Measurements from ENCODE around the gene SMAD5.

Gene SMAD5

DNA sequence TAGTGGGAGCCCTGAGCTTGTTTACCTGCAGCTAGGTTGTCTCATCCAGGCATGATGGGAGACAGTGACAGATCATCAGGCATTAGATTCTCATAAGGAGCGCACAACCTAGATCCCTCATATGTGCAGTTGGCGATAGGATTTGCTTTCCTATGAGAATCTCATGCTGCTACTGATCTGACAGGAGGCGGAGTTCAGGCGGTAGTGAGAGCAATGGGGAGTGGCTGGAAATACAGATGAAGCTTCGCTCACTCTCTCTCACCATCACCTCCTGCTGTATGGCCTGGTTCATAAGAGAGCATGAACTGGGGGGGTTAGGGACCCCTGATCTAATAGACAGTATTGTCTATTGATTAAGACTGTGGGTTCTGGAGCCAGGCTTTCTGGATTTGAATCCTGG is 24.9 kb downstream of the SMAD5 start:
- WGBS: 93% methylated on average over 4 of the region's 5 CpGs
- no peak overlapping the region for H3K27ac ChIP-seq (ENCODE audit: low read depth, low read length)
- no peaks in the 10 kb centered on the region for H3K27me3 ChIP-seq (ENCODE audit: insufficient read depth, low read length)
- H3K9ac ChIP-seq (ENCODE audit: low read depth, low read length): no peak overlapping the region
- H3K4me3 ChIP-seq (ENCODE audit: low read length): no peak overlapping the region
- H3K4me1 ChIP-seq (ENCODE audit: insufficient read depth, low read length): no peaks in the 10 kb centered on the region
- H3K36me3 ChIP-seq (ENCODE audit: insufficient read depth, low read length): peaks cover 84% of the 10 kb centered on the region
- peaks cover 4% of the 10 kb centered on the region; the same call in 1 of the 2 replicates for H3K9me3 ChIP-seq (ENCODE audit: insufficient read depth, low read depth, low read length)

DNA sequence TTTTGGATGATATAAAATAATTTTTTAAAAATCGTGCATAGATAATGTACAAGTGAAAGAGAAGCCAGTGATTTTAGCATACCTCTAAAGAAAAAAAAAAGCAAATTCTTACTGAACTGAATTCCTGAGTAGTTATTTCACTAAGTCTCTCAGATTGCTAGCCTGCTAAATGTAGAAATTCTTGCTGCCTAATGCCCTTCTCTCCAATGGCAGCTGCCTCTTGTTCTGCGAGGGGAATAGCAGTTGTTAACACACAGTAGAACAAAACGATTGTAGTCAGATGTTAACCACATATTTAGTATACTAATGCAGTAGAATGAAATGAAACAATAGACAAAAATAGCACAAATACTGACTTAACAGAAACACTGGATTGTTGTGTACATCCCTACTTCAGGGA is 26.8 kb downstream of the SMAD5 start:
- H3K4me1 ChIP-seq (ENCODE audit: insufficient read depth, low read length): no peaks in the 10 kb centered on the region
- 75% methylated on average over 1 of the region's 3 CpGs for WGBS
- no peak overlapping the region for H3K27ac ChIP-seq (ENCODE audit: low read depth, low read length)
- H3K9me3 ChIP-seq (ENCODE audit: insufficient read depth, low read depth, low read length): peaks cover 4% of the 10 kb centered on the region; the same call in 1 of the 2 replicates
- H3K27me3 ChIP-seq (ENCODE audit: insufficient read depth, low read length): no peaks in the 10 kb centered on the region
- H3K4me3 ChIP-seq (ENCODE audit: low read length): no peak overlapping the region
- peaks cover 84% of the 10 kb centered on the region for H3K36me3 ChIP-seq (ENCODE audit: insufficient read depth, low read length)
- H3K9ac ChIP-seq (ENCODE audit: low read depth, low read length): no peak overlapping the region

DNA sequence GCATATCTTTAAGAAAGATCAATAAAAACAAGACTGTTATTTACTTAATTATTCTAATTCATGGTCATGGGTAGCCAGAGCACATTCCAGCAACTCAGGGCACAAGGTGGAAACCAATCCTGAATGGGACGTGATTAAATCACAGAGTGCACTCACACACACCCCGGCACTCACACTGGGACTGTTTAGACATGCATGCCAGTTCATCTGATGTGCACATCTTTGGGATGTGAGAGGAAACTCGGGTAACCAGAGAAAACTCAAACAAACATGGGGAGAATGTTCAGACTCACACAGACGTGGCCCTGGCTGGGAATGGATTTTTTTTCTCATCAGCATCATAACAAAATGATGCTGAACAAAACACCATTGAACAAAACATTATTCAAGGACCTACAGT is 29.4 kb downstream of the SMAD5 start:
- H3K36me3 ChIP-seq (ENCODE audit: insufficient read depth, low read length): peaks cover 83% of the 10 kb centered on the region
- H3K4me3 ChIP-seq (ENCODE audit: low read length): no peak overlapping the region
- H3K27ac ChIP-seq (ENCODE audit: low read depth, low read length): no peak overlapping the region

DNA sequence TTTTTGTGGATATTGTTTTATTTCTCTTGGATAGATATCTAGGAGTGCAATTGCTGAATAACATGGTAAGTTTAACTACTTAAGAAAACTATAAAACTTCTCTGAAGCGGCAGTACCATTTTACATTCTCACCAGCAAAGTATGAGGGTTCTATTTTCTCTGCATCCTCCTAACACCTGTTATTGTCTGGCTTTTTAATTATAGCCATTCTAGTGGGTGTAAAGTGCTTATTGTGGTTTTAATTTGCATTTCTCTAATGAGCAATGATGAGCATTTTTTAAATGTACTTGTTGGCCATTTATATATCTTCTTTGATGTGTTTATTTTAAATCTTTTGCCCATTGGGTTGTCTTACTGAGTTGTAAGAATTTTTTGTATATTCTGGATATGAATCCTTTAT is 31.6 kb downstream of the SMAD5 start:
- no CpG with 5 or more reads among the region's 1 CpG for WGBS

More for the DNA sequence above, 29.4 kb downstream of the SMAD5 start:
- Histone ChIP-seq H3K27me3 (ENCODE audit: insufficient read depth, low read length) (no peaks in the 10 kb centered on the region), H3K9ac (ENCODE audit: low read depth, low read length) (no peak overlapping the region), H3K9me3 (ENCODE audit: insufficient read depth, low read depth, low read length) (peaks cover 2% of the 10 kb centered on the region; the same call in 1 of the 2 replicates), H3K4me1 (ENCODE audit: insufficient read depth, low read length) (no peaks in the 10 kb centered on the region)
- WGBS: 84% methylated on average over 4 of the region's 4 CpGs

DNA sequence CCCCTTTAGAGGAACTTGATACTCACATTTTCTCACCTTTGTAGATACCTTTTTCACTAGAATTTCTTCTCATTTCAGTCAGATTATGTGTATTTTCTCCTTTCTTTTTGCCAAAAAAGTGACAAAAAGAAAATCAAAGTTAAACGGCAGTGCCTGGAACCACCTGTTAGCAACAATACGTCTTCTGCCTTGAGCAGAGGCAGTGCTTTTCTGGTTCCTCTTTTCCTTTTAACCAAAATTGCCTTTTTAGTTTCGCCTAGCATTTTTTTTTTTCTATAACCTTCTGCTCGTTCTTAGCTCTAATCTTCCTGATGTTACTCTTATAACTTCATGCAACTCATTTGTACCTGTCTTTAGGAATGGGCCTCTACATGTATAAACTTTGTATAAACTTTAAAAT is 34.3 kb downstream of the SMAD5 start:
- H3K9ac ChIP-seq (ENCODE audit: low read depth, low read length): no peak overlapping the region
- H3K27ac ChIP-seq (ENCODE audit: low read depth, low read length): no peak overlapping the region
- WGBS: 93% methylated on average over 4 of the region's 4 CpGs
- H3K4me1 ChIP-seq (ENCODE audit: insufficient read depth, low read length): no peaks in the 10 kb centered on the region
- no peaks in the 10 kb centered on the region for H3K27me3 ChIP-seq (ENCODE audit: insufficient read depth, low read length)
- H3K9me3 ChIP-seq (ENCODE audit: insufficient read depth, low read depth, low read length): no peaks in the 10 kb centered on the region
- peaks cover 81% of the 10 kb centered on the region for H3K36me3 ChIP-seq (ENCODE audit: insufficient read depth, low read length)
- H3K4me3 ChIP-seq (ENCODE audit: low read length): no peak overlapping the region

More for the DNA sequence above, 31.6 kb downstream of the SMAD5 start:
- Histone ChIP-seq H3K9ac (ENCODE audit: low read depth, low read length) (no peak overlapping the region), H3K4me3 (ENCODE audit: low read length) (no peak overlapping the region), H3K36me3 (ENCODE audit: insufficient read depth, low read length) (peaks cover 89% of the 10 kb centered on the region), H3K27me3 (ENCODE audit: insufficient read depth, low read length) (no peaks in the 10 kb centered on the region), H3K9me3 (ENCODE audit: insufficient read depth, low read depth, low read length) (no peaks in the 10 kb centered on the region), H3K4me1 (ENCODE audit: insufficient read depth, low read length) (no peaks in the 10 kb centered on the region), H3K27ac (ENCODE audit: low read depth, low read length) (no peak overlapping the region)

DNA sequence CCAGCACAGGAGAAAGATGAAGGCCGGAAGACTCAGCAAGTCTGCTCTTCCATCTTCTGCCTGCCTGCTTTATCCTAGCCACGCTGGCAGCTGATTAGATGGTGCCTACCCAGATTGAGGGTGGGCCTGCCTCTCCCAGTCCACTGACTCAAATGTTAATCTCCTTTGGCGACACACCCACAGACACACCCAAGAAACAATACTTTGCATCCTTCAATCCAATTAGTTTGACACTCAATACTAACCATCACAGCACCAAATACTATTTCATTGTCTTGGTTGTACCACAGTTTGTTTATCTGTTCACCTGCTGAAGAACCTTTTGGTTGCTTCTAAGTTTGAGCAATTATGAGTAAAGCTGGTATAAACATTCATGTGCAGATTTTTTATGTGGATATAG is 36.6 kb downstream of the SMAD5 start:
- no peaks in the 10 kb centered on the region for H3K9me3 ChIP-seq (ENCODE audit: insufficient read depth, low read depth, low read length)
- H3K27me3 ChIP-seq (ENCODE audit: insufficient read depth, low read length): no peaks in the 10 kb centered on the region
- H3K9ac ChIP-seq (ENCODE audit: low read depth, low read length): no peak overlapping the region
- 96% methylated on average over 3 of the region's 3 CpGs for WGBS
- H3K36me3 ChIP-seq (ENCODE audit: insufficient read depth, low read length): peaks cover 77% of the 10 kb centered on the region
- H3K4me3 ChIP-seq (ENCODE audit: low read length): no peak overlapping the region
- no peak overlapping the region for H3K27ac ChIP-seq (ENCODE audit: low read depth, low read length)
- no peaks in the 10 kb centered on the region for H3K4me1 ChIP-seq (ENCODE audit: insufficient read depth, low read length)

DNA sequence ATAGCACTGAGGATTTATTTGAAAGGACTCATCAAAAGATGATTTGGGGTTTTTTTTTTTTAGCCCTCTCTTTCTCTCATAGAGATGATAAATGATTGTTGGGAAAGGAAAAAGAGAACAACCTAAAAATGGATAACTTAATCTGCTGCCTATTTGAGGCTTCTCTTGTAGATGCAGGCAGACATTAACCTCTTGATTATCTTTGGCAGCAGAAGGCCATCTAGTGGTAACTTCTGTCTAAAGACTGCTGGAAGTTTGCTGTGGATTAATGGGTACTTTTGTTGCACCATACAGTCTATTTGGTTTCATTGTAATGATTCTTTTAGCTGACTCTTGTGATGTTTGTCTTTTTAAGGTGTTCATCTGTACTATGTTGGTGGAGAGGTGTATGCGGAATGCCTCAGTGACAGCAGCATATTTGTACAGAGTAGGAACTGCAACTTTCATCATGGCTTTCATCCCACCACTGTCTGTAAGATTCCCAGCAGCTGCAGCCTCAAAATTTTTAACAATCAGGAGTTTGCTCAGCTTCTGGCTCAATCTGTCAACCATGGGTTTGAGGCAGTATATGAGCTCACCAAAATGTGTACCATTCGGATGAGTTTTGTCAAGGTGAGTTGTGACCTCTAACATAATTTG is 41.5 kb downstream of the SMAD5 start:
- Histone ChIP-seq H3K4me3 (ENCODE audit: low read length) (no peak overlapping the region), H3K9me3 (ENCODE audit: insufficient read depth, low read depth, low read length) (no peaks in the 10 kb centered on the region), H3K36me3 (ENCODE audit: insufficient read depth, low read length) (peaks cover 77% of the 10 kb centered on the region), H3K9ac (ENCODE audit: low read depth, low read length) (no peak overlapping the region), H3K4me1 (ENCODE audit: insufficient read depth, low read length) (no peaks in the 10 kb centered on the region), H3K27ac (ENCODE audit: low read depth, low read length) (no peak overlapping the region), H3K27me3 (ENCODE audit: insufficient read depth, low read length) (no peaks in the 10 kb centered on the region)
- WGBS: 100% methylated on average over 2 of the region's 2 CpGs

DNA sequence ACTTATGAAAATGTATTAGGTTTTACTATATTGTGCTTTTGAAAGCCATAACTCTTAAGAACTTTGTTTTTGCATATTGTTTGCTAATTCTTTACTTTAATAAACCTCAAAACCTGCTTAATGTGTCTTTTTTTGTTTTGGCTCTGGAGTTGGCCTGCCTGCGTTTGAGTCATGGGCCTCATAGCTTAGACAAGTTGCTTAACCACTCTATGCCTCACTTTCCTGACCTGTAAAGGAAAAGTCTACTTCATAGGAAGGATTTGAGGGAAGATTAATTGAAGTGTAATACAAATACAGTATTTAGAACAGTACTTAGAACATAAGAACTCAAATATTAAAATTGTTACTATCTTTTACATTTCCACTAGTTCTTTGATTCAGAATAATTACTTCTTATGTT is 50.0 kb downstream of the SMAD5 start:
- Histone ChIP-seq H3K9ac (ENCODE audit: low read depth, low read length) (no peak overlapping the region), H3K36me3 (ENCODE audit: insufficient read depth, low read length) (peaks cover 38% of the 10 kb centered on the region), H3K4me3 (ENCODE audit: low read length) (no peak overlapping the region), H3K27ac (ENCODE audit: low read depth, low read length) (no peak overlapping the region), H3K4me1 (ENCODE audit: insufficient read depth, low read length) (no peaks in the 10 kb centered on the region), H3K9me3 (ENCODE audit: insufficient read depth, low read depth, low read length) (no peaks in the 10 kb centered on the region), H3K27me3 (ENCODE audit: insufficient read depth, low read length) (no peaks in the 10 kb centered on the region)
- no CpG with 5 or more reads among the region's 1 CpG for whole genome bisulfite sequencing

DNA sequence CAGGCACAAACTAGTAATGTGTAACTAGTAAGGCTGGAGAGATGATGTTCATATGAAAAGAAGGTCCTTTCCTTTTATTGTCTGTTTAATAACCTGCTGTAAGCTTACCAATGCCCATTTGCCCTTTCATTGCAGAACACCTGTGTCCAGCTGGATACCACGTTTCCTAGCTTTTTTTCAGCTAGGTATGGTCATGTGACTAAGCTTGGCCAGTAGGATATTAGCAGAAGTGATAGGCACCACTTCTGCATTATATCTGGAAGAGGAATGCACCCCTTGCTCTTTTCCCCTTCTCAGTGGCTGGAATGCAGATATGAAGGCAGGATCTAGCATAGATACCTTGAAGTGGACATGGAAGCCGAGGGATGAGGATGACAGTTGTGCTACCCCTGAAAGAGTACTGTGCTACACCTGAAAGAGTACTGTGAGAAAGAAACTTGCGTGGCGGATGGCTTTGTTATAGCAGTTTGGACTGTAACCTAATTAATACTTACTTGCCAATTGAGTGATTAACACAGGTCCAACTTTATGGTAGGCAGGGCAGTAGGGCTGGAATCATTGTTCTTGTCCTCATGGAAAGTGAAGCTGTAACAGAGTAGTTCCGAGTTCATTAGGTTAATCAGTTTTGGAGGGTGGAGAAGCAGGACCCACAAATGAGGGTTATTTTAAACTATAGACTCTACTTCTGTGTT is 53.5 kb downstream of the SMAD5 start:
- Histone ChIP-seq H3K9ac (ENCODE audit: low read depth, low read length) (no peak overlapping the region), H3K9me3 (ENCODE audit: insufficient read depth, low read depth, low read length) (no peaks in the 10 kb centered on the region), H3K36me3 (ENCODE audit: insufficient read depth, low read length) (peaks cover 17% of the 10 kb centered on the region; the same call in 1 of the 2 replicates), H3K27ac (ENCODE audit: low read depth, low read length) (no peak overlapping the region), H3K4me1 (ENCODE audit: insufficient read depth, low read length) (no peaks in the 10 kb centered on the region), H3K27me3 (ENCODE audit: insufficient read depth, low read length) (peaks cover 29% of the 10 kb centered on the region), H3K4me3 (ENCODE audit: low read length) (no peak overlapping the region)
- whole genome bisulfite sequencing: 91% methylated on average over 5 of the region's 5 CpGs

DNA sequence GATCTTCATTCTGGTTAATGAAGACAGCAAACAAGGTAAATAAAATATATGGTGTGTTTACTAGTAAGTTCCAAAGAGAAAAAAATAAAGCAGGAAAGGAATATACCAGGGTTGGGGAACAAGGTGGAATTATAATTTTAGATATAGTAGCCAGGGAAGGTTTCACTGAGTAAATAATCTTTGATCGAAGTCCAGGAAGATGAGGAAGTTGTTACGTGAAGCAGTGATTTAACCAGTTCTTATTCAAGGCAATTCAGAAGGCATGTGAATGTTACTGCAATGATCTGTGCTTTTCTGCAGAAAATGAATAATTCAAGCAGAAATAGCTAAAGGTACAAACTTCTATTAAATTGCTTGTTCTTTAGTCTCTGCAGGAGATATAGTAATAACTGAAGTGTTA is 54.2 kb downstream of the SMAD5 start:
- Histone ChIP-seq H3K27me3 (ENCODE audit: insufficient read depth, low read length) (peaks cover 35% of the 10 kb centered on the region), H3K4me1 (ENCODE audit: insufficient read depth, low read length) (no peaks in the 10 kb centered on the region), H3K27ac (ENCODE audit: low read depth, low read length) (no peak overlapping the region), H3K4me3 (ENCODE audit: low read length) (no peak overlapping the region), H3K36me3 (ENCODE audit: insufficient read depth, low read length) (peaks cover 14% of the 10 kb centered on the region; the same call in 1 of the 2 replicates), H3K9ac (ENCODE audit: low read depth, low read length) (no peak overlapping the region), H3K9me3 (ENCODE audit: insufficient read depth, low read depth, low read length) (no peaks in the 10 kb centered on the region)
- WGBS: 95% methylated on average over 2 of the region's 2 CpGs

DNA sequence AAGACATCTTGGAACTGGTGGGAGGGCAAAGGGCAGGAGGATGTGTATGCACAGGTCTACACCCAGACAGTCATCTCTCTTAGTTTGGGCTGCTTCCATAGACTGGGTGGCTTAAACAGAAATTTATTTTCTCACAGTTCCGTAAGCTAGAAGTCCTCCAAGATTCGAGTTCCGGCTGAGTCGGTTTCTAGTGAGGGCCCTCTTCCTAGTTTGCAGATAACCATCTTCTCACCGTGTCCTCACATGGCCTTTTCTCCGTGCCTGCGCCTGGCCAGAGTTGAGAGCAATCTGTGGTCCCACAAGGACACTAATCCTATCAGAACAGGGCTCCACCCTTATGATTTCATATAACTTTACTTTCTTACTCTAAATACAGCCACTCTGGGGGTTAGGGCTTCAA is 56.2 kb downstream of the SMAD5 start:
- 96% methylated on average over 7 of the region's 7 CpGs for WGBS
- Histone ChIP-seq H3K36me3 (ENCODE audit: insufficient read depth, low read length) (peaks cover 8% of the 10 kb centered on the region; the same call in 1 of the 2 replicates), H3K27me3 (ENCODE audit: insufficient read depth, low read length) (peaks cover 56% of the 10 kb centered on the region), H3K9ac (ENCODE audit: low read depth, low read length) (no peak overlapping the region), H3K27ac (ENCODE audit: low read depth, low read length) (no peak overlapping the region), H3K4me1 (ENCODE audit: insufficient read depth, low read length) (no peaks in the 10 kb centered on the region), H3K9me3 (ENCODE audit: insufficient read depth, low read depth, low read length) (no peaks in the 10 kb centered on the region), H3K4me3 (ENCODE audit: low read length) (no peak overlapping the region)

All from HUES64 (cell line).